Pancreas (tissue), 10 donors: ENCODE data around the gene HELZ. TPM values are rescaled to one million over a fixed set of nuclear protein-coding genes. Genes with fewer than 3 reads are reported as not detected.

Experiments
- ATAC-seq, 4 donors: fragments of 200-7000 bp; cut with Tn5 transposase; one replicate each; pipeline versions ENCODE4 v1.8.0 to v1.9.1; 2020; ENCODE audit warnings: mild to moderate bottlenecking in 4 of 4, moderate library complexity in 4 of 4
- DNase-seq, 6 donors: peaks; one replicate each; pipeline ENCODE4 v3.0.0-alpha.2; 2020
- FAIRE-seq: peaks from 2 replicates; lab custom pipeline; 2012; peaks lifted over from hg19 to GRCh38; lab: Jason Lieb, UNC
- H3K27ac ChIP-seq, 4 donors: fragments of 200-600 bp; sonication (generic); 1 replicate in 3 of 4; 2 replicates in 1 of 4; pipeline versions ENCODE4 v1.5.0 to v1.8.0; 2020
- H3K27me3 ChIP-seq, 4 donors: fragments of 200-600 bp; one replicate each; pipeline ENCODE4 v1.8.0; 2021
- H3K36me3 ChIP-seq, 3 donors: fragments of 200-600 bp; sonication (generic) in 1 of 3; one replicate each; pipeline versions ENCODE4 v1.5.0 to v1.8.0; 2020 to 2021
- H3K4me1 ChIP-seq, 3 donors: fragments of 200-600 bp; one replicate each; pipeline ENCODE4 v1.8.0; 2021
- H3K4me3 ChIP-seq, 4 donors: fragments of 200-600 bp; sonication (generic) in 2 of 4; one replicate each; pipeline versions ENCODE4 v1.5.0 to v1.8.0; 2020 to 2021
- H3K9me3 ChIP-seq, 4 donors: fragments of 200-600 bp; one replicate each; pipeline ENCODE4 v1.8.0; 2021
- whole genome bisulfite sequencing, 2 donors: extraction: QIAGEN DNeasy Blood & Tissue Kit; methylation state at CpG; one replicate each; pipeline ENCODE4 v1.1.7; 2013; 5-methylcytosine and 5-hydroxymethylcytosine counted together
- intact Hi-C, 3 donors: fragments of 100-400 bp; cut with DNase I; formaldehyde crosslinking; loops; one replicate each; pipeline versions ENCODE4 v1.11.1 to v1.14.2; 2022
- polyA plus RNA-seq, 2 donors: library from polyadenylated mRNA; stranded (reverse); fragments of 200-250 nt; gene quantifications; one replicate each; pipeline ENCODE4 v1.2.3, GENCODE V29; 2013
- total RNA-seq, 6 donors: library from RNA; stranded (reverse); fragmentation: NEBNext Ultra II Directional in 4 of 6; extraction: Animal tissue kit (Norgen Biotek cat#: 25700) in 4 of 6; gene quantifications; one replicate each; pipeline versions ENCODE4 v1.2.1 to v1.2.4, GENCODE V29; 2021 to 2023
- TF ChIP-seq, protein P1 (sequence below), 4 donors: fragments of 200-600 bp; sonication (generic) in 3 of 4; IDR thresholded peaks; one replicate each; pipeline versions ENCODE4 v1.5.0 to v1.8.0; 2021; ENCODE audit warnings: antibody characterized with exemption in 4 of 4
- donor health status: healthy with polysubstance abuse.
- donor health status: DM: no; HTN: no; CAD: no; lungs with moderate emphysema.
- donor health status: DM: no; HTN: no; CAD: no.
- donor health status: control.
- donor health status: control.
- donor health status: Bipolar disorder and iron deficiency.
- donor health status: DM: yes; HTN: yes; CAD: no.
- donor health status: DM: no; HTN: no; CAD: no.
- donor health status: DM: no; HTN: no; CAD: no.
- donor health status: DM: yes; HTN: yes; CAD: no.

Gene HELZ
- total and polyA plus RNA-seq, 8 donors, result 4.1 to 36.6 (median 23.9) TPM

DNA sequence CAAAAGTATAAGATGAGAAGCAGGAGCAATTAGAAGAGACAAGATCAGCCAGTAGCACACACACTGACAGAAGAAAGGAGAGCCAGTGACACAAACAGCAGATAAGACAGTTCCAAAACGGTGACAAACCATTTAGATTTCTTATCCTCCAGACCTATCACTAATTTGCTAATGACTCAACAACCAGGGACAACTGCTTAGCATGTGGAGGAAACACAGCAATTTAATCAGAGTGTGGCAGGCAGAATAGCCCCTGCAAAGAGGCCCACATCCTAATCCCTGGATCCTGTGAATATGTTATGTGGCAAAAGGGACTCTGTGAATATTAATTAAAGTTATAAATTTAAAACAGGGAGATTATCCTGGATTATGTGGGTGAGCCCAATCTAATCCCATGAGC lies 119.6 kb downstream of the HELZ start:
- no peak for DNase-seq
- TF ChIP-seq, protein P1, sequence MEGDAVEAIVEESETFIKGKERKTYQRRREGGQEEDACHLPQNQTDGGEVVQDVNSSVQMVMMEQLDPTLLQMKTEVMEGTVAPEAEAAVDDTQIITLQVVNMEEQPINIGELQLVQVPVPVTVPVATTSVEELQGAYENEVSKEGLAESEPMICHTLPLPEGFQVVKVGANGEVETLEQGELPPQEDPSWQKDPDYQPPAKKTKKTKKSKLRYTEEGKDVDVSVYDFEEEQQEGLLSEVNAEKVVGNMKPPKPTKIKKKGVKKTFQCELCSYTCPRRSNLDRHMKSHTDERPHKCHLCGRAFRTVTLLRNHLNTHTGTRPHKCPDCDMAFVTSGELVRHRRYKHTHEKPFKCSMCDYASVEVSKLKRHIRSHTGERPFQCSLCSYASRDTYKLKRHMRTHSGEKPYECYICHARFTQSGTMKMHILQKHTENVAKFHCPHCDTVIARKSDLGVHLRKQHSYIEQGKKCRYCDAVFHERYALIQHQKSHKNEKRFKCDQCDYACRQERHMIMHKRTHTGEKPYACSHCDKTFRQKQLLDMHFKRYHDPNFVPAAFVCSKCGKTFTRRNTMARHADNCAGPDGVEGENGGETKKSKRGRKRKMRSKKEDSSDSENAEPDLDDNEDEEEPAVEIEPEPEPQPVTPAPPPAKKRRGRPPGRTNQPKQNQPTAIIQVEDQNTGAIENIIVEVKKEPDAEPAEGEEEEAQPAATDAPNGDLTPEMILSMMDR (IDR thresholded peaks at IDR 0.05), result no peak
- WGBS, 2 donors, result 13% methylated on average over 1 of the region's 1 CpG
- Histone ChIP-seq H3K27ac (peak overlapping the region; percentile 44 to 65 (median 62)), H3K4me3 (no peak overlapping the region), H3K27me3 (no peaks in the 10 kb centered on the region), H3K4me1 (peaks cover 13 to 37% (median 16%) of the 10 kb centered on the region in 3 donors), H3K9me3 (no peaks in the 10 kb centered on the region), H3K36me3 (no peaks in the 10 kb centered on the region)
- intact Hi-C loops, result no loop called here
- peak; percentile 29 to 45 (median 34) for ATAC-seq
- no peak for FAIRE-seq

DNA sequence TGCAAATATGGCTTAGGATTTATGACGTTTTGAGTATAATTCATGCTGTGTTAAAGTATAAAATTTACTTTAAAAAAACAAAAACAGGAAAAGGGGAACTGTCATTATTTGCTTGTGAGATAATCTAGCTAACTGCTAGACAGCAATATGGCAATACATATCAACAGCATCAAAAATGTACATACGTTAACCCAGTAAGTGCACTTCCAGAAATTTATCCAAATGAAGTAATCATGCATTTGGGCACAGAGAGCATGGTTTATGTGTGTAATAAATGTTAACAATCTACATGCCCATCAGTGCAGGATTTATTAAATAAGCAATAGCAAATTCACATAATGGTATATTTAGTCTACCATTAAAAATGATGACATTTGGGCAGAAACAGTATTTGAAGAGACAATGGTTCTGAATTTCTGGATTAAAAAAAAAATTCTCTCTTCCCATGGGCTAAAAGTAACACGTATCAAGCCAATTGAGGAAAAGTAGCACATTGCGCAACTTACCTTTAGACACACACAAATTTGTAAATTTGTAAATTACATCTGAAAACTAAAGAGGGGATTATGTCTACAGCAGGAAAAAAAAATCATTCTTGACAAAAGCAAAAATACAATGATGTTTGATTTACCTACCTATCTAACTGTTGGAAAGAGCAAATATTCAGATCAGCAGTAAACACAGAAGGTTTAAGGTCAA lies 120.4 kb downstream of the HELZ start:
- H3K9me3 ChIP-seq, result no peaks in the 10 kb centered on the region
- no peak overlapping the region for H3K4me3 ChIP-seq
- DNase-seq (no peak), FAIRE-seq (no peak), ATAC-seq (peak in 1 of 4 donors; percentile 19)
- peaks cover 13 to 36% (median 16%) of the 10 kb centered on the region in 3 donors for H3K4me1 ChIP-seq
- WGBS, 2 donors, result 51 to 57% methylated on average over 4 of the region's 4 CpGs
- intact Hi-C loops, result no loop called here
- TF ChIP-seq, protein P1 (IDR thresholded peaks at IDR 0.05), result no peak
- H3K27me3 ChIP-seq, result no peaks in the 10 kb centered on the region
- peak overlapping the region in 1 of 4 donors; percentile 60 for H3K27ac ChIP-seq
- H3K36me3 ChIP-seq, result peaks cover 0 to 1% (median 0%) of the 10 kb centered on the region in 3 donors

DNA sequence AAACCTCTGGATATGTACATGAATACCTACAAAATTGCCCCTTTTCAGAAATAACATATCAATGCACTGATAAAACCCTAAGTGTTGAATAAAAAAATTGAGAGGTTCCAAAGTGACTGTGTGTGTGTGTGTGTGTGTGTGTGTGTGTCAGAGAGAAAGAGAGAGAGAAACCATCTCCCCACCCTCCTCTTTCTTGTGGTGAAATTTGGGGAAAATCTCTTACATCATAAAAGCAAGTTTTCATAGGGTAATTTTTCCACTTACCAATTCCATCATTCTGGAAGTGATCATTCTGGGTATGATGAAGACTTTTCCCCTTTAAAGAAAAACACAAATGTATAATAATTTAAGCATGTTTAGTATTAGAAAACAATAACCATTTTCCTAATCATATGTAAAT lies 121.3 kb downstream of the HELZ start:
- peaks cover 0 to 9% (median 0%) of the 10 kb centered on the region in 3 donors for H3K36me3 ChIP-seq
- no peak for ATAC-seq
- intact Hi-C loops, result no loop called here
- peaks cover 13 to 36% (median 16%) of the 10 kb centered on the region in 3 donors for H3K4me1 ChIP-seq
- H3K4me3 ChIP-seq, result no peak overlapping the region
- DNase-seq, result no peak
- H3K27ac ChIP-seq, result no peak overlapping the region
- FAIRE-seq, result no peak
- TF ChIP-seq, protein P1 (IDR thresholded peaks at IDR 0.05), result no peak
- H3K27me3 ChIP-seq, result no peaks in the 10 kb centered on the region
- H3K9me3 ChIP-seq, result no peaks in the 10 kb centered on the region

DNA sequence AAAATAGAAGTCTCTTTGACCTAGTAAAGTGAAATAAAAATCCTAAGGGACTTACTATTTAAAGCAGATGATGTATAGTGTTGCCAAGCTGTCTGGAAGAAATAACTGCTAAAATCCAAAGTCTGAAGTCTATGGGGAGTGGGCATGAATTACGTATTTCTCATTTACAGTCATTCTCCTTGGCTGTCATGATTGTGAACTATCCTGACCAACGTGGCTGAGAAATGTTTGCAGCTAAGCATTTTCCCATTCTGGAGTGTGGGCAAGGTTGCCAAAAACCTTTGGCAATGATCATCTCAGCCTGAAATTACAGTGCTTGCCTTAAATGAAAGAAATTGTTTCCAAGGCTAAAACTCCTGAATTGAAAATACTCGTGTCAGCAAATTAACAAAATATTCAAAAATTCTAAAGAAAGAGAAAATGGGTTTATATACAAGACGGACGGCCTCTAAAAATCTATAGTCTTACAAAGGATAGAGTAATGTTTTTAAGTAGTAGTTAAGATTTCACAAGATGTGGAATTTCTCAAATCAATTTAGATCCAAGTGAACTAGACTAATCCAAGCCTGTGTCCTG lies 123.6 kb downstream of the HELZ start:
- DNase-seq (no peak), ATAC-seq (peak in 3 of 4 donors; percentile 16 to 39 (median 34)), FAIRE-seq (no peak)
- H3K36me3 ChIP-seq, result peaks cover 0 to 9% (median 0%) of the 10 kb centered on the region in 3 donors
- peaks cover 13 to 35% (median 16%) of the 10 kb centered on the region in 3 donors for H3K4me1 ChIP-seq
- no peaks in the 10 kb centered on the region for H3K9me3 ChIP-seq
- H3K4me3 ChIP-seq, result no peak overlapping the region
- intact Hi-C loops, result no loop called here
- H3K27me3 ChIP-seq, result no peaks in the 10 kb centered on the region
- H3K27ac ChIP-seq, result no peak overlapping the region
- 56 to 57% methylated on average over 5 of the region's 5 CpGs for WGBS, 2 donors
- TF ChIP-seq, protein P1 (IDR thresholded peaks at IDR 0.05), result no peak

DNA sequence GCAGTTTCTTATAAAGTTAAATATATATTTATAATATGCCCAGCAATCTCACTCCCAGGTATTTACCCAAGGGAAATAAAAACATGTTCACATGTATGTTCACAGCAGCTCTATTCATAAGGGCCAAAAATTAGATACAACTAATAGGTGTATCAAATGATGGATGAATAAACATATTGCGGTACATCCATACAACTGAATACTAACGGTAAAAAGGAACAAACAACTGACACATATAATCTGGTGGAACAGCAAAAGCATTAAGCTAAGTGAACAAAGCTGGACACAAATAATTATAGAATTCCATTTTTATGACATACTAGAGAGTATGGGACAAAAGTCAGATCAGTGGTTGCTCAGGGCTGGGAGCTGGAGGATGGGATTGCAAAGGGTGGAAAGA lies 125.9 kb downstream of the HELZ start:
- intact Hi-C loops, result no loop called here
- TF ChIP-seq, protein P1 (IDR thresholded peaks at IDR 0.05), result no peak
- FAIRE-seq, result no peak
- H3K9me3 ChIP-seq, result no peaks in the 10 kb centered on the region
- no peak overlapping the region for H3K4me3 ChIP-seq
- peaks cover 0 to 13% (median 0%) of the 10 kb centered on the region in 3 donors for H3K36me3 ChIP-seq
- peaks cover 4 to 19% (median 8%) of the 10 kb centered on the region in 3 donors for H3K4me1 ChIP-seq
- no peaks in the 10 kb centered on the region for H3K27me3 ChIP-seq
- 97% methylated on average over 2 of the region's 2 CpGs for WGBS, 2 donors
- no peak for DNase-seq
- ATAC-seq, result no peak
- no peak overlapping the region for H3K27ac ChIP-seq
